ENCODE results near the gene PCBD1.

DNA sequence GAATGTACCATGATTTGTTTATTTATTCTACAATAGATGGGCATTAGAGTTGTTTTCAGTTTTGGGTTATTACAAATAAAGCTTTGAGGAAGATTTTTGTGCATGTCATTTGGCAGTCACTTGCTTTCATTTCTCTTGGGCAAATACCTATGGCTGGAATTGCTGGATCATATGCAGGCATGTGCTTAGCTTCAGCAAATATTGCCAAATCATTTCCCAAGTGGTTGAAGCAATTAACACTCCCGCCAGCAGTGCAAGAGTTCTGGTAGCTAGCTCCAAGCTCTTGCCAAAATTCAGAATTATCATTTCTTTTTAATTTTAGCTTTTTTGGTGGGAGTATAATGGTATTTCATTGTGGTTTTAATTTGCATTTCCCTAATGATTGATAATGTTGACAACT is 32.9 kb upstream of the PCBD1 start:
- TF ChIP-seq KDM5A (IDR thresholded peaks at IDR 0.05) (no peak), POLR2A (IDR thresholded peaks at IDR 0.05; ENCODE audit: low read length) (no peak)
